ENCODE data around the gene RFK. TPM values are rescaled to one million over a fixed set of nuclear protein-coding genes. Genes with fewer than 3 reads are reported as not detected.

Gene RFK
- total and polyA plus RNA-seq, 4 donors, result 9.4 to 25.0 (median 18.5) TPM

DNA sequence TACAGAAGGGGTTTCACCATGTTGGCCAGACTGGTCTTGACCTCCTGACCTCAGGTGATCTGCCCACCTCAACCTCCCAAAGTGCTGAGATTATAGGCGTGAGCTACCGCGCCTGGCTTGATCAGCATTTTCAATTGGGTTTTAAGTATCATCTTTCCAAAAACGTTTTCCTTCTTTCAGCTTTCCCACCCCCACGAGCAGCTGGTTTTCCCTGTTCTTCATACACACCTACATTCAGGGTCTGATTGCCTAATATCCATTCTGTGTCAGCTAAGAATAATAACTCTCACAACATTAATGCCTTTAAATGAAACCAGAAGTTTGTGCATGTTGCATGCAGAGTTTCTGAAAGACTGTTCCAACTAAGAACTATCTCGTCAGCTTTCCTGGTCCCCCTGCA, 38.3 kb downstream of the RFK start:
- H3K27ac ChIP-seq (ENCODE audit: low read depth in 1 of 2, low read length in 2 of 2), result no peak overlapping the region
- H3K9me3 ChIP-seq (ENCODE audit: control insufficient read depth, low read length), result no peaks in the 10 kb centered on the region
- no peaks in the 10 kb centered on the region for H3K36me3 ChIP-seq (ENCODE audit: control insufficient read depth in 1 of 2, insufficient read depth in 2 of 2, low read length in 1 of 2)
- intact Hi-C loops (cut with DNase I), result no loop called here
- no peaks in the 10 kb centered on the region for H3K27me3 ChIP-seq (ENCODE audit: control insufficient read depth in 1 of 2, insufficient read depth in 2 of 2, low read length in 1 of 2)
- H3K4me3 ChIP-seq (ENCODE audit: low read length in 2 of 2), result no peak overlapping the region
- DNase-seq, result no peak
- H3K4me1 ChIP-seq (ENCODE audit: control insufficient read depth in 1 of 2, insufficient read depth in 2 of 2, low read length in 2 of 2), result no peaks in the 10 kb centered on the region
- ATAC-seq (ENCODE audit: low FRiP score), result no peak
- 85 to 87% methylated on average over 6 of the region's 6 CpGs for WGBS, 2 donors

DNA sequence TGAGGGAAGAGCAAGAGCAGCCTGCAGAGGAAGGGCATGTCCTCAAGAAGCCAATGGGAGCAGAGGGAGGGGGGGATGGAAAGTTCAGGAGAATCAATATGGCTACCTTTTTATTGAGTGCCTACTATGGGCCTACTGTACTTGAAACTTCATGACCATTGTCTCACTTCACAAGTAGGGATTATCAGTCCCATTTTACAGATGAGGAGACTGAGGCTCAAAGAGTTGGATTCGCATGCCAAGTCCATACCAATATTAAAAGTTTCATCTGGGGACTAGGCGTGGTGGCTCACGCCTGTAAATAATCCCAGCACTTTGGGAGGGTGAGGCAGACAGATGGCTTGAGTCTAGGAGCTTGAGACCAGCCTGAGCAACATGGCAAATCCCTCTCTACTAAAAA, 40.0 kb downstream of the RFK start:
- 79 to 95% methylated on average over 3 of the region's 3 CpGs for WGBS, 2 donors
- no peak for DNase-seq
- intact Hi-C loops (cut with DNase I), result no loop called here
- H3K27me3 ChIP-seq (ENCODE audit: control insufficient read depth in 1 of 2, insufficient read depth in 2 of 2, low read length in 1 of 2), result no peaks in the 10 kb centered on the region
- H3K4me3 ChIP-seq (ENCODE audit: low read length in 2 of 2), result no peak overlapping the region
- no peak for ATAC-seq (ENCODE audit: low FRiP score)
- no peak overlapping the region for H3K27ac ChIP-seq (ENCODE audit: low read depth in 1 of 2, low read length in 2 of 2)
- H3K9me3 ChIP-seq (ENCODE audit: control insufficient read depth, low read length), result no peaks in the 10 kb centered on the region
- no peaks in the 10 kb centered on the region for H3K4me1 ChIP-seq (ENCODE audit: control insufficient read depth in 1 of 2, insufficient read depth in 2 of 2, low read length in 2 of 2)
- no peaks in the 10 kb centered on the region for H3K36me3 ChIP-seq (ENCODE audit: control insufficient read depth in 1 of 2, insufficient read depth in 2 of 2, low read length in 1 of 2)

DNA sequence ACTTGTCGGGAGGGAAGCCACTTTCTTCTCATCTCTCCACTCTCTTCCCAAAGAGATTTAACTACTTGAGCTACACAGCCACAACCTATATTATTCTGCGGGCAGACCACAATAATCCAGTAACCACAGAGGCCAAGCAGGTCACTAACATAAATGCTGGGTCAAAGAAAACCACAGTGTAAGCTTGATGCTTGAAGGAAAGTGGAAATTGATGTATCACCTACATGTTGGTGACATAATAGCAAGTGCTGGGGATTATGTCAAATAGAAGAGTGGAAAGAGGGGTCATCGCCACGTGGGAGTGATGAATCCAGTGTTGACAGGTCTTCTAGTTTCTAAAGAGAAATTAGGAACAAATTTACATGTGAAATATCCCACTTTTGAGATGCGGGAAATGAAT, 40.9 kb downstream of the RFK start:
- intact Hi-C loops (cut with DNase I), result no loop called here
- Histone ChIP-seq H3K9me3 (ENCODE audit: control insufficient read depth, low read length) (no peaks in the 10 kb centered on the region), H3K27ac (ENCODE audit: low read depth in 1 of 2, low read length in 2 of 2) (no peak overlapping the region), H3K27me3 (ENCODE audit: control insufficient read depth in 1 of 2, insufficient read depth in 2 of 2, low read length in 1 of 2) (no peaks in the 10 kb centered on the region), H3K36me3 (ENCODE audit: control insufficient read depth in 1 of 2, insufficient read depth in 2 of 2, low read length in 1 of 2) (no peaks in the 10 kb centered on the region), H3K4me1 (ENCODE audit: control insufficient read depth in 1 of 2, insufficient read depth in 2 of 2, low read length in 2 of 2) (no peaks in the 10 kb centered on the region), H3K4me3 (ENCODE audit: low read length in 2 of 2) (no peak overlapping the region)
- 69% methylated on average over 5 of the region's 5 CpGs for whole genome bisulfite sequencing, 2 donors
- DNase-seq (no peak), ATAC-seq (ENCODE audit: low FRiP score) (no peak)

DNA sequence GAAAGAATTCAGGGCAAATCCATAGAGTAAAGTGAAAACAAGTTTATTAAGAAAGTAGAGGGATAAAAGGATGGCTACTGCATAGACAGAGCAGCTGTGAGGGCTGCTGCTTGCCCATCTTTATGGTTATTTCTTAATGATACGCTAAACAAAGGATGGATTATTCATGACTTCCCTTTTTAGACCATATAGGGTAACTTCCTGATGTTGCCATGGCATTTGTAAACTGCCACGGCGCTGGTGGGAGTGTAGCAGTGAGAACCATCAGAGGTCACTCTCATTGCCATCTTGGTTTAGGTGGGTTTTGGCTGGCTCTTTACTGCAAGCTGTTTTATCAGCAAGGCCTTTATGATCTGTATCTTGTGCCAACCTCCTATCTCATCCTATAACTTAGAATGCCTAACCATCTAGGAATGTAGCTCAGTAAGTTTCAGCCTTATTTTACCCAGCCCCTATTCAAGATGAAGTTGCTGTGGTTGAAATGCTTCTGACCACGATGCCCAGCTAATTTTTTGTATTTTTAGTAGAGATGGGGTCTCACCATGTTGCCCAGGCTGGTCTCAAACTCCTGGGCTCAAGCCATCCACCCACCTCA, 42.1 kb downstream of the RFK start:
- intact Hi-C loops (cut with DNase I), result no loop called here
- Histone ChIP-seq H3K4me3 (ENCODE audit: low read length in 2 of 2) (no peak overlapping the region), H3K36me3 (ENCODE audit: control insufficient read depth in 1 of 2, insufficient read depth in 2 of 2, low read length in 1 of 2) (no peaks in the 10 kb centered on the region), H3K27me3 (ENCODE audit: control insufficient read depth in 1 of 2, insufficient read depth in 2 of 2, low read length in 1 of 2) (no peaks in the 10 kb centered on the region), H3K4me1 (ENCODE audit: control insufficient read depth in 1 of 2, insufficient read depth in 2 of 2, low read length in 2 of 2) (no peaks in the 10 kb centered on the region), H3K9me3 (ENCODE audit: control insufficient read depth, low read length) (no peaks in the 10 kb centered on the region), H3K27ac (ENCODE audit: low read depth in 1 of 2, low read length in 2 of 2) (no peak overlapping the region)
- WGBS, 2 donors, result 74 to 79% methylated on average over 4 of the region's 4 CpGs
- ATAC-seq (ENCODE audit: low FRiP score) (no peak), DNase-seq (no peak)

DNA sequence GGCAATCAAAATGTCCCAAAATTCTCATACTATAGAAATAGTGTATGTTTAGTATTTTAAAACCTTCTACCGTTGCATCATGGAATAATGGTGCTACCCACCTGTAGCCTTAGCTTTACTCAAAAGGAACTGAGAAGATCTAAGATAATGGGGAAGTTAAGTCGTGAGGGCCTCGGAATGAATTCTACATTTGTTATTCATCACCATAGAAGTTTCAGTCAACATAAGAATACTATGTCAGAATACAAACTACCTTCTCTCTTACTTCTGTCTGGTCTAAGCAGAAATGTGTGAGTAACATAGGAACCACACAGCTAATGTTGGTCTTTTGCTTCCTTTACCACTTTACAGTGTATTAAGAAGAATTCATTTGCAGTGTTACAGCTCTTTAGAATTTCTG, 43.2 kb downstream of the RFK start:
- no peaks in the 10 kb centered on the region for H3K4me1 ChIP-seq (ENCODE audit: control insufficient read depth in 1 of 2, insufficient read depth in 2 of 2, low read length in 2 of 2)
- H3K36me3 ChIP-seq (ENCODE audit: control insufficient read depth in 1 of 2, insufficient read depth in 2 of 2, low read length in 1 of 2), result no peaks in the 10 kb centered on the region
- ATAC-seq (ENCODE audit: low FRiP score), result no peak
- no peak for DNase-seq
- no peak overlapping the region for H3K4me3 ChIP-seq (ENCODE audit: low read length in 2 of 2)
- 53 to 68% methylated on average over 3 of the region's 3 CpGs for WGBS, 2 donors
- no peaks in the 10 kb centered on the region for H3K9me3 ChIP-seq (ENCODE audit: control insufficient read depth, low read length)
- intact Hi-C loops (cut with DNase I), result no loop called here
- no peaks in the 10 kb centered on the region for H3K27me3 ChIP-seq (ENCODE audit: control insufficient read depth in 1 of 2, insufficient read depth in 2 of 2, low read length in 1 of 2)
- H3K27ac ChIP-seq (ENCODE audit: low read depth in 1 of 2, low read length in 2 of 2), result no peak overlapping the region

DNA sequence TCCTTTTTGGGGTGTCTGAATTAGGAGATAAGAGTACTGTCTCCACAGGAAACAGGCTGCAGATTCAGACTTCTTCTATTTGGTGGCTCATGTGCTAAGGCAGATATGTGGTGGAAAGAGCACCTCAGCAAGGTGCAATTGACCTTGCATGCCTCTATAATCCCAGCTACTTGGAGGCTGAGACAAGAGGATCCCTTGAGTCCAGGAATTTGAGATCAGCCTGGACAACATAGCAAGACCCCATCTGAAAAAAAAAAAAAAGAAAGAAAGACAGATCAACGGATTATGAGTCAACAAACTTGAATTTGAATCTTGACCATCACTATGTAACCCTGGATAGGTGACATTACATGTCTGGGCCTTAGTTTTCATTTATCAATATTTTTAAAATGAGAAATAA, 44.4 kb downstream of the RFK start:
- WGBS, 2 donors, result 72% methylated on average over 1 of the region's 1 CpG
- no peaks in the 10 kb centered on the region for H3K36me3 ChIP-seq (ENCODE audit: control insufficient read depth in 1 of 2, insufficient read depth in 2 of 2, low read length in 1 of 2)
- no peak for DNase-seq
- H3K27me3 ChIP-seq (ENCODE audit: control insufficient read depth in 1 of 2, insufficient read depth in 2 of 2, low read length in 1 of 2), result no peaks in the 10 kb centered on the region
- H3K27ac ChIP-seq (ENCODE audit: low read depth in 1 of 2, low read length in 2 of 2), result no peak overlapping the region
- no peak overlapping the region for H3K4me3 ChIP-seq (ENCODE audit: low read length in 2 of 2)
- ATAC-seq (ENCODE audit: low FRiP score), result no peak
- no peaks in the 10 kb centered on the region for H3K9me3 ChIP-seq (ENCODE audit: control insufficient read depth, low read length)
- H3K4me1 ChIP-seq (ENCODE audit: control insufficient read depth in 1 of 2, insufficient read depth in 2 of 2, low read length in 2 of 2), result no peaks in the 10 kb centered on the region
- intact Hi-C loops (cut with DNase I), result no loop called here

DNA sequence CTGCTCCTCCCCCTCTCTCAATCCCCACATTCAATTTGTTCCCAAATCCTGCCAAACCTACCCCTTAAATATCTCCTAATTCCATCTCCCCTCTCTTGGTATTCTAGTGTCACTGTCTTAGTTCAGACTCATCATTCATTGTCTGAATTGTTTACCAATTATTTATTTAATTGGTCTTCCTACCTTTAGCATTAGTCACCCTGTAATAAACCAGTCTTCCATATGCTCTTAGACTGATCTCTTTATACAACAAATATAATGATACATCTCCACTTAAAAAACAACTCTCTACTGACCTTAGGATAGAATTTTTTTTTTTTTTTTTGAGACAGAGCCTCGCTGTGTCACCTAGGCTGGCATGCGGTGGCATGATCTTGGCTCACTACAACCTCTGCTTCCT, 51.4 kb downstream of the RFK start:
- Histone ChIP-seq H3K9me3 (ENCODE audit: control insufficient read depth, low read length) (no peaks in the 10 kb centered on the region), H3K4me1 (ENCODE audit: control insufficient read depth in 1 of 2, insufficient read depth in 2 of 2, low read length in 2 of 2) (no peaks in the 10 kb centered on the region), H3K27me3 (ENCODE audit: control insufficient read depth in 1 of 2, insufficient read depth in 2 of 2, low read length in 1 of 2) (no peaks in the 10 kb centered on the region), H3K4me3 (ENCODE audit: low read length in 2 of 2) (no peak overlapping the region), H3K27ac (ENCODE audit: low read depth in 1 of 2, low read length in 2 of 2) (no peak overlapping the region), H3K36me3 (ENCODE audit: control insufficient read depth in 1 of 2, insufficient read depth in 2 of 2, low read length in 1 of 2) (no peaks in the 10 kb centered on the region)
- DNase-seq (no peak), ATAC-seq (ENCODE audit: low FRiP score) (no peak)
- 93 to 100% methylated on average over 2 of the region's 2 CpGs for WGBS, 2 donors
- intact Hi-C loops (cut with DNase I), result no loop called here

DNA sequence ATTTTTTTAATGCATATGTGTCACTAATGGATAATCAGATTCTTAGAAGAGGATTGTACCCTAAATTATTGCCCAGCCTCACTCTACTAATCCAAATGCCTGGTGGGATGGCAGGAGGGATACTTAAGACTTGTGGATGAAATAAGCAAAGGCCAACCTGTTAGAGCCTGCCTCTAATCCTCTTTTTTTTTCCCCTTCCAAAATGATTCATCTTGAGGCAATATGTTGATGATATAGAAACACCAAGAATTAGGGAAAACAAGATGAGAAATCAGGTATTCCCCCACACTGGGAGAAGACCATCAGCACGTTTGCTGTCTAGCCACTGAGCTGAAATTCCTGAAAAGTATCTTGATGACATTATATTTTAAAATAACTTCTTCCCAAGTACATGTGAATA, 52.0 kb downstream of the RFK start:
- Histone ChIP-seq H3K27ac (ENCODE audit: low read depth in 1 of 2, low read length in 2 of 2) (no peak overlapping the region), H3K9me3 (ENCODE audit: control insufficient read depth, low read length) (no peaks in the 10 kb centered on the region), H3K4me1 (ENCODE audit: control insufficient read depth in 1 of 2, insufficient read depth in 2 of 2, low read length in 2 of 2) (no peaks in the 10 kb centered on the region), H3K27me3 (ENCODE audit: control insufficient read depth in 1 of 2, insufficient read depth in 2 of 2, low read length in 1 of 2) (no peaks in the 10 kb centered on the region), H3K4me3 (ENCODE audit: low read length in 2 of 2) (no peak overlapping the region), H3K36me3 (ENCODE audit: control insufficient read depth in 1 of 2, insufficient read depth in 2 of 2, low read length in 1 of 2) (no peaks in the 10 kb centered on the region)
- no peak for DNase-seq
- no peak for ATAC-seq (ENCODE audit: low FRiP score)
- WGBS, 2 donors, result 79% methylated on average over 1 of the region's 1 CpG
- intact Hi-C loops (cut with DNase I), result no loop called here

DNA sequence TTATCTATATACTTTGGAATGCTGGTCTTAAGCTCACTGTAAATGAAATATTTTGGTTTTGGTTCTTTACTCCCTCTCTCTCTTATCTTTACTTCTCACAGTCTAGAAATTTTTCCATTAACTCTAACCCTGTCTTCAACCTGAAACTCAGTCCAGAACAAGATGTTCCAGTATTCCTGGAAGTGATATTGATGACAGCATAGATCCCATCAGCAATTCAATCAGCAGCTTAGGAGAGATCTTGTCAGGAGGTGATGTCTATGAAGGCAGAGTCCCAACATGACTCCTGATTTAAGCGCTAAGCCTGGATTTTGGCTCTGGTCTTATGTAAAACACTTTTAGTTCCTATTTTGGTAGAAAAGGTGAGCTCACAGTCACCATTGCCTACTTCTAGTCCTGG, 52.6 kb downstream of the RFK start:
- no peak for ATAC-seq (ENCODE audit: low FRiP score)
- no peaks in the 10 kb centered on the region for H3K9me3 ChIP-seq (ENCODE audit: control insufficient read depth, low read length)
- H3K27ac ChIP-seq (ENCODE audit: low read depth in 1 of 2, low read length in 2 of 2), result no peak overlapping the region
- intact Hi-C loops (cut with DNase I), result no loop called here
- no peaks in the 10 kb centered on the region for H3K4me1 ChIP-seq (ENCODE audit: control insufficient read depth in 1 of 2, insufficient read depth in 2 of 2, low read length in 2 of 2)
- H3K27me3 ChIP-seq (ENCODE audit: control insufficient read depth in 1 of 2, insufficient read depth in 2 of 2, low read length in 1 of 2), result no peaks in the 10 kb centered on the region
- WGBS, 2 donors, result 97 to 99% methylated on average over 1 of the region's 1 CpG
- no peak overlapping the region for H3K4me3 ChIP-seq (ENCODE audit: low read length in 2 of 2)
- no peaks in the 10 kb centered on the region for H3K36me3 ChIP-seq (ENCODE audit: control insufficient read depth in 1 of 2, insufficient read depth in 2 of 2, low read length in 1 of 2)
- no peak for DNase-seq
